GM12892 (cell line): Measurements from ENCODE around the gene DDX39B.
A peak's percentile ranks its signal among the peaks of the same experiment; 100 is the strongest.

ENCODE experiments used
- POLR2A ChIP-seq: IDR thresholded peaks from 2 replicates; pipeline ENCODE4 v1.6.1; 2011; ENCODE audit warnings: low read depth, low read length, control low read depth
- POLR2AphosphoS5 ChIP-seq: IDR thresholded peaks from 2 replicates; pipeline ENCODE4 v1.6.1; 2011; ENCODE audit warnings: low read depth, low read length, control low read depth
- TAF1 ChIP-seq: IDR thresholded peaks from 2 replicates; pipeline ENCODE4 v1.6.1; 2011; ENCODE audit warnings: low read depth, mild to moderate bottlenecking, control low read depth, low read length, borderline replicate concordance

DNA sequence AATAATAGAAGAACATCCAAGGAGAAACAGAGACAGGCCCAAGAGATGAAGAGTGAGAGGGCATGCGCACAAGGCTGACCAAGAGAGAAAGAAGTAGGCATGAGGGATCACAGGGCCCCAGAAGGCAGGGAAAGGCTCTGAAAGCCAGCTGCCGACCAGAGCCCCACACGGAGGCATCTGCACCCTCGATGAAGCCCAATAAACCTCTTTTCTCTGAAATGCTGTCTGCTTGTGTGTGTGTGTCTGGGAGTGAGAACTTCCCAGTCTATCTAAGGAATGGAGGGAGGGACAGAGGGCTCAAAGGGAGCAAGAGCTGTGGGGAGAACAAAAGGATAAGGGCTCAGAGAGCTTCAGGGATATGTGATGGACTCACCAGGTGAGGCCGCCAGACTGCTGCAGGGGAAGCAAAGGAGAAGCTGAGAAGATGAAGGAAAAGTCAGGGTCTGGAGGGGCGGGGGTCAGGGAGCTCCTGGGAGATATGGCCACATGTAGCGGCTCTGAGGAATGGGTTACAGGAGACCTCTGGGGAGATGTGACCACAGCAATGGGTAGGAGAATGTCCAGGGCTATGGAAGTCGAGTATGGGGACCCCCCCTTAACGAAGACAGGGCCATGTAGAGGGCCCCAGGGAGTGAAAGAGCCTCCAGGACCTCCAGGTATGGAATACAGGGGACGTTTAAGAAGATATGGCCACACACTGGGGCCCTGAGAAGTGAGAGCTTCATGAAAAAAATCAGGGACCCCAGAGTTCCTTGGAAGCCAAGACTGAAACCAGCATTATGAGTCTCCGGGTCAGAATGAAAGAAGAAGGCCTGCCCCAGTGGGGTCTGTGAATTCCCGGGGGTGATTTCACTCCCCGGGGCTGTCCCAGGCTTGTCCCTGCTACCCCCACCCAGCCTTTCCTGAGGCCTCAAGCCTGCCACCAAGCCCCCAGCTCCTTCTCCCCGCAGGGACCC lies 32.6 kb upstream of the DDX39B start:
- TF ChIP-seq POLR2A (no peak), POLR2AphosphoS5 (peak; percentile 51; the same call in 1 of the 2 replicates), TAF1 (0 out of 2 replicates have a peak, but pooled peaks have one; percentile 46)
